A549 (cell line): ENCODE data around the gene SEPTIN10. TPM values are rescaled to one million over a fixed set of nuclear protein-coding genes. Genes with fewer than 3 reads are reported as not detected.
A peak's percentile ranks its signal among the peaks of the same experiment; 100 is the strongest.

ENCODE experiments used
- ATAC-seq, 2 experiments: fragments of 200-7000 bp in 1 of 2; fragments of >200 bp in 1 of 2; cut with Nextera tagmentation in 1 of 2; cut with Tn5 transposase in 1 of 2; 3 replicates each; pipeline versions ENCODE4 v1.8.0 to v1.9.1; 2018 to 2020; ENCODE audit warnings: mild to moderate bottlenecking in 1 of 2, moderate library complexity in 1 of 2
- CTCF ChIA-PET: fragments of 300-600 bp; sonication (Branson Sonifier 250); formaldehyde crosslinking; extraction: SDS; loops from one replicate; lab custom pipeline; 2021; ENCODE audit warnings: antibody characterized with exemption, inconsistent platforms; lab: Yijun Ruan, JAX
- POLR2A ChIA-PET: fragments of 350-600 bp; formaldehyde crosslinking; extraction: SDS; loops from one replicate; lab custom pipeline; 2021; ENCODE audit warnings: antibody characterized with exemption, inconsistent platforms; lab: Yijun Ruan, JAX
- DNase-seq, 2 experiments: peaks; one replicate each; pipeline versions ENCODE4 v3.0.0 to v3.0.0-alpha.2; 2011 to 2016; ENCODE audit warnings: low read depth in 1 of 2, low spot score in 1 of 2
- FAIRE-seq: peaks from 2 replicates; lab custom pipeline; 2011; peaks lifted over from hg19 to GRCh38; lab: Jason Lieb, UNC
- H3K27ac ChIP-seq, 2 experiments: fragments of >200 bp; sonication (Bioruptor Twin); formaldehyde crosslinking; 3 replicates each; pipeline ENCODE4 v1.5.1; 2016 to 2017
- H3K4me1 ChIP-seq: fragments of >200 bp; sonication (Bioruptor Twin); formaldehyde crosslinking; 3 replicates; pipeline ENCODE4 v1.6.1; 2016
- H3K4me2 ChIP-seq: fragments of >200 bp; sonication (Bioruptor Twin); formaldehyde crosslinking; 3 replicates; pipeline ENCODE4 v1.6.1; 2016
- H3K4me3 ChIP-seq: fragments of >200 bp; sonication (Bioruptor Twin); formaldehyde crosslinking; 3 replicates; pipeline ENCODE4 v1.5.1; 2016
- H3K9me3 ChIP-seq: fragments of >200 bp; sonication (Bioruptor Twin); formaldehyde crosslinking; 3 replicates; pipeline ENCODE4 v1.6.1; 2016
- ATOH8 ChIP-seq: fragments of 250-450 bp; sonication (Bioruptor Pico); IDR thresholded peaks from 2 replicates; pipeline ENCODE4 v1.5.0; 2020; ENCODE audit warnings: low read depth, mild to moderate bottlenecking, moderate library complexity
- CBX8 ChIP-seq: fragments of 200-600 bp; sonication (generic); IDR thresholded peaks from 2 replicates; pipeline ENCODE4 v1.6.1; 2016
- CEBPB ChIP-seq, 2 experiments: fragments of >200 bp in 1 of 2; sonication (Bioruptor Twin) in 1 of 2; formaldehyde crosslinking in 1 of 2; IDR thresholded peaks; 2 replicates each; pipeline ENCODE4 v1.6.1; 2012 to 2016
- CHD4 ChIP-seq: fragments of 200-600 bp; sonication (generic); IDR thresholded peaks from 2 replicates; pipeline ENCODE4 v1.6.1; 2016; ENCODE audit warnings: antibody characterized with exemption, mild to moderate bottlenecking, borderline replicate concordance
- EHF ChIP-seq: fragments of 250-450 bp; sonication (Bioruptor Pico); IDR thresholded peaks from 2 replicates; pipeline ENCODE4 v1.5.0; 2020; ENCODE audit warnings: mild to moderate bottlenecking
- EHMT2 ChIP-seq: fragments of 200-600 bp; sonication (generic); IDR thresholded peaks from 2 replicates; pipeline ENCODE4 v1.6.1; 2016; ENCODE audit warnings: antibody characterized with exemption, low read depth, mild to moderate bottlenecking, moderate library complexity
- ELK1 ChIP-seq: fragments of 150-350 bp; IDR thresholded peaks from 2 replicates; pipeline ENCODE4 v1.6.1; 2014; ENCODE audit warnings: low read depth, mild to moderate bottlenecking, low read length
- EP300 ChIP-seq, 2 experiments: fragments of >200 bp; sonication (Bioruptor Twin); formaldehyde crosslinking; IDR thresholded peaks; 2 replicates in 1 of 2; 3 replicates in 1 of 2; pipeline ENCODE4 v1.6.1; 2016 to 2017
- GATA3 ChIP-seq: IDR thresholded peaks from 2 replicates; pipeline ENCODE4 v1.6.1; 2012; ENCODE audit warnings: borderline replicate concordance
- HOXA7 ChIP-seq: fragments of 250-450 bp; sonication (Bioruptor Pico); IDR thresholded peaks from 2 replicates; pipeline ENCODE4 v1.5.0; 2020; ENCODE audit warnings: mild to moderate bottlenecking, moderate library complexity
- RARB ChIP-seq: fragments of 250-450 bp; sonication (Bioruptor Pico); IDR thresholded peaks from 2 replicates; pipeline ENCODE4 v1.8.0; 2021; ENCODE audit warnings: mild to moderate bottlenecking, moderate library complexity
- RFX5 ChIP-seq: fragments of 450-650 bp; IDR thresholded peaks from 2 replicates; pipeline ENCODE4 v1.7.1; 2014; ENCODE audit warnings: antibody characterized with exemption, mild to moderate bottlenecking, moderate library complexity
- RNF2 ChIP-seq: fragments of 200-600 bp; sonication (generic); IDR thresholded peaks from 2 replicates; pipeline ENCODE4 v1.6.1; 2016; ENCODE audit warnings: low read depth, mild to moderate bottlenecking, antibody characterized with exemption, moderate library complexity, borderline replicate concordance
- SMC3 ChIP-seq: fragments of >200 bp; sonication (Bioruptor Twin); formaldehyde crosslinking; IDR thresholded peaks from 3 replicates; pipeline ENCODE4 v1.6.1; 2018; ENCODE audit warnings: inconsistent platforms
- TFCP2L1 ChIP-seq: fragments of 250-450 bp; sonication (Bioruptor Pico); IDR thresholded peaks from 2 replicates; pipeline ENCODE4 v1.5.0; 2021; ENCODE audit warnings: mild to moderate bottlenecking
- TP53 ChIP-seq: fragments of 250-450 bp; sonication (Bioruptor Pico); IDR thresholded peaks from 2 replicates; pipeline ENCODE4 v1.5.0; 2021; ENCODE audit warnings: mild to moderate bottlenecking, moderate library complexity
- ZC3H11A ChIP-seq: fragments of 450-650 bp; IDR thresholded peaks from 2 replicates; pipeline ENCODE4 v1.6.1; 2014; ENCODE audit warnings: antibody characterized with exemption, mild to moderate bottlenecking
- ZSCAN20 ChIP-seq: fragments of 250-450 bp; sonication (Bioruptor Pico); IDR thresholded peaks from 2 replicates; pipeline ENCODE4 v1.8.0; 2022; ENCODE audit warnings: mild to moderate bottlenecking, moderate library complexity
- WGBS: methylation state at CpG from one replicate; pipeline ENCODE4 v1.1.6; 2017; ENCODE audit errors: missing lambda C conversion rate; 5-methylcytosine and 5-hydroxymethylcytosine counted together
- polyA plus RNA-seq, 4 experiments: library from polyadenylated mRNA; depleted of rRNA in 3 of 4; stranded (reverse); fragments of >200 nt; fragmentation: RNase III in 1 of 4; extraction: RNeasy Plus Mini Kit Qiagen cat#74134 plus additional on column Dnase treatment in 1 of 4; gene quantifications; 2 replicates in 3 of 4; 3 replicates in 1 of 4; pipeline ENCODE4 v1.2.3, GENCODE V29; 2011 to 2017
- TF ChIP-seq, protein P1 (sequence below): fragments of >200 bp; sonication (Bioruptor Twin); formaldehyde crosslinking; IDR thresholded peaks from 2 replicates; pipeline ENCODE4 v1.6.1; 2016
- TF ChIP-seq, protein P2 (sequence below): fragments of 250-450 bp; sonication (Bioruptor Pico); IDR thresholded peaks from 2 replicates; pipeline ENCODE4 v1.5.0; 2021; ENCODE audit warnings: mild to moderate bottlenecking, moderate library complexity, borderline replicate concordance
- TF ChIP-seq, protein P3 (sequence below): IDR thresholded peaks from 2 replicates; pipeline ENCODE4 v1.6.1; 2012; ENCODE audit warnings: low read depth, borderline replicate concordance
- TF ChIP-seq, protein P4 (sequence below): IDR thresholded peaks from 2 replicates; pipeline ENCODE4 v1.6.1; 2012
- TF ChIP-seq, protein P5 (sequence below): fragments of 200-600 bp; sonication (generic); IDR thresholded peaks from 2 replicates; pipeline ENCODE4 v1.6.1; 2016; ENCODE audit warnings: antibody characterized with exemption, mild to moderate bottlenecking, moderate library complexity

Gene SEPTIN10
- polyA plus RNA-seq, 2 of the 4 experiments (the other 2 are of a cell fraction) = 87.6 to 95.0 TPM

DNA sequence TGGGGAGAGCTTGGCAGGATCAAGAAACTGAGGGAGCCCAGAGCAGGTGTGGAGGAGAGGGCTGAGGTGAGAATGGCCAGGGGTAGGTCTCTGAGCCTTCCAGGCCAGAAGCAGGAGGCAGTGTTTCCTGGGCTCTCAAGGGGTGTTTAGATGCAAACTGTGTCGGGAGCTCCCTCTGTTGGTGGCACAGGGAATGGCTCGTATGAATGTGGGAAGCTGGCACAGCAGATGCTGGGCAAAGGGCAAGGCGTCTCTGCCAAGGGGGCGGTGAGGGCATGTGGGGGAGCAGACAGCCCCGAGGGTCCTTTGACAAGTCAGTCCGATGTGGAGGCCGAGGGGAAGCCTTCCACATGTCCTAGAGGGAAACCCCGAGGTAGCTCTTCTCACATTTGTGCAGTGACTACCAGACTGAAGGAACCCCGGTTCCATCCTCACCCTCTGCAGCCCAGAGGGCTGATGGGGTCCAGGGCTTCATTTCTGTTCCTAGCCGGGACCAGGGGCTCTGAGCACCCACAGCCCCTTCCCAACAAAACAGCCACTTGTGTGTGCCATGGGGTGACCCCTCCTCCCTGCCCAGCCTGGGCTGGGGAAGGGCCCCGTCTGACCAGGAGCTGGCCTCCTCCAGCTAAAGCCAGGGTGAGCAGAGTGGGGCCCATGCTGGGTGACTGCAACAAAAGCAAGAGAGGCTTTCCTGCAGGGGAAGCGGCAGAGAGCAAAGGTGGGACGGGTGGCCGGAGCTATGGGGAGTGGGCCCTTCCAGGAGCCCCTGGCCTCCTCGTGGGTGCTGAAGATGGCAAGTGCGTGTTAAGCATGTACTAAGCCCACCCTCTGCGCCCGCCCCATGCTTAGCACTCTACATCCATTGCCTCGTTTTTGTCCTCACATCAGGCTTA lies 103.4 kb downstream of the SEPTIN10 start (continued):
- no peak for TF ChIP-seq RARB (CRISPR knock-in tag)
- peak; percentile 86 for TF ChIP-seq SMC3
- no peak for TF ChIP-seq CEBPB (IDR thresholded peaks at IDR 0.05)
- no peak for TF ChIP-seq RFX5

DNA sequence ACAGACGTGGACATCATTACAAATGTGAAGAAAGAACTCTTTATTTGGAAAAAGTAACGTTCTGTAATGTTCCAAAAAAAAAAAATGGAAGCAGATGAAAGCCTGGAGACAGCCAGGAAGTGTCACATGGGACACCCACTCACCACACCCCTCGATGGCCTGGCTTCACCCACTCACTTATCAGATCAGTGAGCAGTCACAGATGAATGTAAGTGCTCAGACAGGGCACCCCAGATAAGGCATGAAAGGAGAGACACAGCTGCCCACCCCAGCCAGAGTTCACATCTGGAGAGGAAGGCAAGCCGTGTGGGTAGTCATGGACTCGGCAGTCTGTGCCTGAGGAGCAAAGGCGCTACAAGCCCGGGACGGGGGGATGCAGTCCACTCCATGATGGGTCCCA lies 105.2 kb downstream of the SEPTIN10 start:
- no peak for ATAC-seq
- H3K4me1 ChIP-seq = no peaks in the 10 kb centered on the region
- POLR2A ChIA-PET = no interaction called here
- no peak overlapping the region for H3K4me2 ChIP-seq
- H3K27ac ChIP-seq = no peak overlapping the region
- no peaks in the 10 kb centered on the region for H3K9me3 ChIP-seq
- CTCF ChIA-PET = interaction anchor here (0.7 to 8.7 kb wide), 6 partner anchors 9 to 387 kb away, joined by 3 to 110 read pairs (median 19); partner anchors contain the start of gene SH3RF3
- no peak for FAIRE-seq
- TF ChIP-seq ELK1 (no peak), CHD4 (no peak), HOXA7 (no peak), CBX8 (no peak), GATA3 (no peak), TP53 (no peak), EHMT2 (no peak), RNF2 (no peak), ZC3H11A (no peak)
- TF ChIP-seq, protein P1, sequence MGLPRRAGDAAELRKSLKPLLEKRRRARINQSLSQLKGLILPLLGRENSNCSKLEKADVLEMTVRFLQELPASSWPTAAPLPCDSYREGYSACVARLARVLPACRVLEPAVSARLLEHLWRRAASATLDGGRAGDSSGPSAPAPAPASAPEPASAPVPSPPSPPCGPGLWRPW = no peak
- TF ChIP-seq, protein P2, sequence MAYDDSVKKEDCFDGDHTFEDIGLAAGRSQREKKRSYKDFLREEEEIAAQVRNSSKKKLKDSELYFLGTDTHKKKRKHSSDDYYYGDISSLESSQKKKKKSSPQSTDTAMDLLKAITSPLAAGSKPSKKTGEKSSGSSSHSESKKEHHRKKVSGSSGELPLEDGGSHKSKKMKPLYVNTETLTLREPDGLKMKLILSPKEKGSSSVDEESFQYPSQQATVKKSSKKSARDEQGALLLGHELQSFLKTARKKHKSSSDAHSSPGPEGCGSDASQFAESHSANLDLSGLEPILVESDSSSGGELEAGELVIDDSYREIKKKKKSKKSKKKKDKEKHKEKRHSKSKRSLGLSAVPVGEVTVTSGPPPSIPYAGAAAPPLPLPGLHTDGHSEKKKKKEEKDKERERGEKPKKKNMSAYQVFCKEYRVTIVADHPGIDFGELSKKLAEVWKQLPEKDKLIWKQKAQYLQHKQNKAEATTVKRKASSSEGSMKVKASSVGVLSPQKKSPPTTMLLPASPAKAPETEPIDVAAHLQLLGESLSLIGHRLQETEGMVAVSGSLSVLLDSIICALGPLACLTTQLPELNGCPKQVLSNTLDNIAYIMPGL (CRISPR knock-in tag) = no peak
- TF ChIP-seq, protein P3, sequence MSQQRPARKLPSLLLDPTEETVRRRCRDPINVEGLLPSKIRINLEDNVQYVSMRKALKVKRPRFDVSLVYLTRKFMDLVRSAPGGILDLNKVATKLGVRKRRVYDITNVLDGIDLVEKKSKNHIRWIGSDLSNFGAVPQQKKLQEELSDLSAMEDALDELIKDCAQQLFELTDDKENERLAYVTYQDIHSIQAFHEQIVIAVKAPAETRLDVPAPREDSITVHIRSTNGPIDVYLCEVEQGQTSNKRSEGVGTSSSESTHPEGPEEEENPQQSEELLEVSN = no peak
- TF ChIP-seq, protein P4, sequence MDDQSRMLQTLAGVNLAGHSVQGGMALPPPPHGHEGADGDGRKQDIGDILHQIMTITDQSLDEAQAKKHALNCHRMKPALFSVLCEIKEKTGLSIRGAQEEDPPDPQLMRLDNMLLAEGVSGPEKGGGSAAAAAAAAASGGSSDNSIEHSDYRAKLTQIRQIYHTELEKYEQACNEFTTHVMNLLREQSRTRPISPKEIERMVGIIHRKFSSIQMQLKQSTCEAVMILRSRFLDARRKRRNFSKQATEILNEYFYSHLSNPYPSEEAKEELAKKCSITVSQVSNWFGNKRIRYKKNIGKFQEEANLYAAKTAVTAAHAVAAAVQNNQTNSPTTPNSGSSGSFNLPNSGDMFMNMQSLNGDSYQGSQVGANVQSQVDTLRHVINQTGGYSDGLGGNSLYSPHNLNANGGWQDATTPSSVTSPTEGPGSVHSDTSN = no peak
- H3K4me3 ChIP-seq = no peak overlapping the region
- no peak for DNase-seq
- WGBS = 57% methylated on average over 7 of the region's 8 CpGs

- POLR2A ChIA-PET = no interaction called here
- no peak overlapping the region for H3K4me2 ChIP-seq
- TF ChIP-seq SMC3 (no peak), ATOH8 (CRISPR knock-in tag) (no peak), TFCP2L1 (no peak), EP300 (IDR thresholded peaks at IDR 0.05) (no peak), ZSCAN20 (no peak), EHF (CRISPR knock-in tag) (no peak)
- TF ChIP-seq, protein P4 = no peak
- TF ChIP-seq, protein P5, sequence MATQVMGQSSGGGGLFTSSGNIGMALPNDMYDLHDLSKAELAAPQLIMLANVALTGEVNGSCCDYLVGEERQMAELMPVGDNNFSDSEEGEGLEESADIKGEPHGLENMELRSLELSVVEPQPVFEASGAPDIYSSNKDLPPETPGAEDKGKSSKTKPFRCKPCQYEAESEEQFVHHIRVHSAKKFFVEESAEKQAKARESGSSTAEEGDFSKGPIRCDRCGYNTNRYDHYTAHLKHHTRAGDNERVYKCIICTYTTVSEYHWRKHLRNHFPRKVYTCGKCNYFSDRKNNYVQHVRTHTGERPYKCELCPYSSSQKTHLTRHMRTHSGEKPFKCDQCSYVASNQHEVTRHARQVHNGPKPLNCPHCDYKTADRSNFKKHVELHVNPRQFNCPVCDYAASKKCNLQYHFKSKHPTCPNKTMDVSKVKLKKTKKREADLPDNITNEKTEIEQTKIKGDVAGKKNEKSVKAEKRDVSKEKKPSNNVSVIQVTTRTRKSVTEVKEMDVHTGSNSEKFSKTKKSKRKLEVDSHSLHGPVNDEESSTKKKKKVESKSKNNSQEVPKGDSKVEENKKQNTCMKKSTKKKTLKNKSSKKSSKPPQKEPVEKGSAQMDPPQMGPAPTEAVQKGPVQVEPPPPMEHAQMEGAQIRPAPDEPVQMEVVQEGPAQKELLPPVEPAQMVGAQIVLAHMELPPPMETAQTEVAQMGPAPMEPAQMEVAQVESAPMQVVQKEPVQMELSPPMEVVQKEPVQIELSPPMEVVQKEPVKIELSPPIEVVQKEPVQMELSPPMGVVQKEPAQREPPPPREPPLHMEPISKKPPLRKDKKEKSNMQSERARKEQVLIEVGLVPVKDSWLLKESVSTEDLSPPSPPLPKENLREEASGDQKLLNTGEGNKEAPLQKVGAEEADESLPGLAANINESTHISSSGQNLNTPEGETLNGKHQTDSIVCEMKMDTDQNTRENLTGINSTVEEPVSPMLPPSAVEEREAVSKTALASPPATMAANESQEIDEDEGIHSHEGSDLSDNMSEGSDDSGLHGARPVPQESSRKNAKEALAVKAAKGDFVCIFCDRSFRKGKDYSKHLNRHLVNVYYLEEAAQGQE = no peak
Measured at GRCh38 chr2:109507828-109508227, 105.9 kb downstream of the SEPTIN10 start.

More at GRCh38 chr2:109507828-109508227, 105.9 kb downstream of the SEPTIN10 start:
- WGBS = 28% methylated on average over 6 of the region's 6 CpGs
- no peak for ATAC-seq
- H3K9me3 ChIP-seq = no peaks in the 10 kb centered on the region
- H3K27ac ChIP-seq = no peak overlapping the region
- no peak for FAIRE-seq
- no peak for DNase-seq
- no peaks in the 10 kb centered on the region for H3K4me1 ChIP-seq
- CTCF ChIA-PET = interaction anchor here (1.2 to 8.7 kb wide), 5 partner anchors 8 to 382 kb away, joined by 3 to 110 read pairs (median 33); partner anchors contain the start of gene SH3RF3
- no peak overlapping the region for H3K4me3 ChIP-seq
